ENCODE results near the gene CARNS1.
A peak's percentile ranks its signal among the peaks of the same experiment; 100 is the strongest.

The CARNS1 gene

GRCh38 chr11:67374571-67375281 is 40.8 kb upstream of the CARNS1 start:
- no peak for DNase-seq
- in situ Hi-C loops (cut with MboI; ENCODE audit: low pct_unique_long_range_greater_than_20kb, low sequenced_read_pairs): no loop called here

- DNase-seq: no peak
- in situ Hi-C loops (cut with MboI; ENCODE audit: low pct_unique_long_range_greater_than_20kb, low sequenced_read_pairs): no loop called here
Observed at GRCh38 chr11:67375320-67376055, 40.0 kb upstream of the CARNS1 start.

GRCh38 chr11:67376063-67376820 is 39.2 kb upstream of the CARNS1 start:
- DNase-seq: no peak
- in situ Hi-C loops (cut with MboI; ENCODE audit: low pct_unique_long_range_greater_than_20kb, low sequenced_read_pairs): no loop called here

- in situ Hi-C loops (cut with MboI; ENCODE audit: low pct_unique_long_range_greater_than_20kb, low sequenced_read_pairs): no loop called here
- DNase-seq: no peak
Observed at GRCh38 chr11:67376873-67377808, 38.3 kb upstream of the CARNS1 start.

- no peak for DNase-seq
- in situ Hi-C loops (cut with MboI; ENCODE audit: low pct_unique_long_range_greater_than_20kb, low sequenced_read_pairs): no loop called here
Observed at GRCh38 chr11:67378544-67378943, 36.9 kb upstream of the CARNS1 start.

GRCh38 chr11:67379061-67380058 is 36.1 kb upstream of the CARNS1 start:
- no peak for DNase-seq
- in situ Hi-C loops (cut with MboI; ENCODE audit: low pct_unique_long_range_greater_than_20kb, low sequenced_read_pairs): no loop called here

GRCh38 chr11:67381244-67381972 is 34.1 kb upstream of the CARNS1 start:
- in situ Hi-C loops (cut with MboI; ENCODE audit: low pct_unique_long_range_greater_than_20kb, low sequenced_read_pairs): no loop called here
- DNase-seq: peak; percentile 55

GRCh38 chr11:67382276-67383136 is 33.0 kb upstream of the CARNS1 start:
- in situ Hi-C loops (cut with MboI; ENCODE audit: low pct_unique_long_range_greater_than_20kb, low sequenced_read_pairs): no loop called here

GRCh38 chr11:67384851-67385366 is 30.6 kb upstream of the CARNS1 start:
- in situ Hi-C loops (cut with MboI; ENCODE audit: low pct_unique_long_range_greater_than_20kb, low sequenced_read_pairs): no loop called here

More at GRCh38 chr11:67382276-67383136, 33.0 kb upstream of the CARNS1 start:
- DNase-seq: peak; percentile 87

GRCh38 chr11:67387069-67387468 is 28.4 kb upstream of the CARNS1 start:
- in situ Hi-C loops (cut with MboI; ENCODE audit: low pct_unique_long_range_greater_than_20kb, low sequenced_read_pairs): no loop called here
- peak; percentile 59 for DNase-seq

More at GRCh38 chr11:67384851-67385366, 30.6 kb upstream of the CARNS1 start:
- DNase-seq: no peak

- in situ Hi-C loops (cut with MboI; ENCODE audit: low pct_unique_long_range_greater_than_20kb, low sequenced_read_pairs): no loop called here
- DNase-seq: no peak
Observed at GRCh38 chr11:67387518-67387917, 28.0 kb upstream of the CARNS1 start.

- in situ Hi-C loops (cut with MboI; ENCODE audit: low pct_unique_long_range_greater_than_20kb, low sequenced_read_pairs): no loop called here
- DNase-seq: peak; percentile 61
Observed at GRCh38 chr11:67389477-67389876, 26.0 kb upstream of the CARNS1 start.

GRCh38 chr11:67390947-67391303 is 24.6 kb upstream of the CARNS1 start:
- DNase-seq: no peak

GRCh38 chr11:67391304-67392182 is 23.9 kb upstream of the CARNS1 start, which contains the start of gene RAD9A:
Gene RAD9A (plus strand): TSS chr11:67391986. CDS start chr11:67392045, 59 bp downstream.
- in situ Hi-C loops (cut with MboI; ENCODE audit: low pct_unique_long_range_greater_than_20kb, low sequenced_read_pairs): no loop called here

More at GRCh38 chr11:67390947-67391303, 24.6 kb upstream of the CARNS1 start:
- in situ Hi-C loops (cut with MboI; ENCODE audit: low pct_unique_long_range_greater_than_20kb, low sequenced_read_pairs): no loop called here

GRCh38 chr11:67392183-67392715 is 23.2 kb upstream of the CARNS1 start:
- DNase-seq: no peak
- in situ Hi-C loops (cut with MboI; ENCODE audit: low pct_unique_long_range_greater_than_20kb, low sequenced_read_pairs): no loop called here

More at GRCh38 chr11:67391304-67392182, 23.9 kb upstream of the CARNS1 start, which contains the start of gene RAD9A:
- peak; percentile 90 for DNase-seq
